Endothelial cell (in vitro differentiated cells): ENCODE measurements around the gene CD9. TPM values are rescaled to one million over a fixed set of nuclear protein-coding genes. Genes with fewer than 3 reads are reported as not detected.

Source experiments
- DNase-seq: peaks from one replicate; pipeline ENCODE4 v3.0.0; 2021; ENCODE audit warnings: low spot score
- H3K27ac Mint-ChIP-seq: one replicate; pipeline ENCODE4 v1.8.0; 2021; ENCODE audit warnings: mixed read lengths, inconsistent platforms; ENCODE audit not compliant: unreplicated experiment
- H3K27me3 Mint-ChIP-seq: one replicate; pipeline ENCODE4 v1.8.0; 2021; ENCODE audit warnings: mild to moderate bottlenecking, moderate library complexity, mixed read lengths, inconsistent platforms; ENCODE audit not compliant: unreplicated experiment
- H3K36me3 Mint-ChIP-seq: one replicate; pipeline ENCODE4 v1.8.0; 2021; ENCODE audit warnings: mild to moderate bottlenecking, low read depth, mixed read lengths, inconsistent platforms; ENCODE audit not compliant: unreplicated experiment
- H3K4me1 Mint-ChIP-seq: one replicate; pipeline ENCODE4 v1.8.0; 2021; ENCODE audit warnings: mild to moderate bottlenecking, mixed read lengths, inconsistent platforms; ENCODE audit not compliant: unreplicated experiment
- H3K4me3 Mint-ChIP-seq: one replicate; pipeline ENCODE4 v1.8.0; 2021; ENCODE audit warnings: mild to moderate bottlenecking, mixed read lengths, inconsistent platforms; ENCODE audit not compliant: unreplicated experiment
- H3K9me3 Mint-ChIP-seq: one replicate; pipeline ENCODE4 v1.8.0; 2021; ENCODE audit warnings: mixed read lengths, inconsistent platforms; ENCODE audit not compliant: unreplicated experiment
- total RNA-seq: library from RNA; stranded (reverse); fragmentation: NEBNext Ultra II Directional; extraction: Animal tissue kit (Norgen Biotek cat#: 25700); gene quantifications from one replicate; pipeline ENCODE4 v1.2.1, GENCODE V29; 2021; ENCODE audit not compliant: unreplicated experiment
- TF ChIP-seq, protein P1 (sequence below): fragments of 200-600 bp; sonication (generic); IDR thresholded peaks from one replicate; pipeline ENCODE4 v1.5.0; 2021; ENCODE audit warnings: antibody characterized with exemption; ENCODE audit not compliant: unreplicated experiment

The CD9 gene
- total RNA-seq, 1 donor from 2014 or later: 67.2 TPM

DNA sequence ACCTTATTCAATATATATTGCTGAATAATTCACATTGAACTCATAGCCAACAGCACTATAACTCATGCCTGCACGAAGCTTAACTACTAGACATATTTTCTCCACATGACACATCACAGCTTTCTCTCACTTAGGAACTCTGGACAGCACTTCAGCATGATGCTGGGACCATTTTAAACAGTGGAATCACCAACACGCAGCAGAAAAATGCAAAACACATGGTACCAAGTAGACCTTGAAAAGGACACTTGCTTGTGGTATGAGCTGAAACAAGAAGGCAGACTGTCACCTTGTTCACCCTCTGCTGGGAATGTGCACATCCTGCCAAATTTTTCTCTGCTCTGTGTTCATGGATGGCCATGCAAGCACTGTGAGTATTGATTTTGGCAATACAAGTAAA, 34.8 kb upstream of the CD9 start:
- TF ChIP-seq, protein P1, sequence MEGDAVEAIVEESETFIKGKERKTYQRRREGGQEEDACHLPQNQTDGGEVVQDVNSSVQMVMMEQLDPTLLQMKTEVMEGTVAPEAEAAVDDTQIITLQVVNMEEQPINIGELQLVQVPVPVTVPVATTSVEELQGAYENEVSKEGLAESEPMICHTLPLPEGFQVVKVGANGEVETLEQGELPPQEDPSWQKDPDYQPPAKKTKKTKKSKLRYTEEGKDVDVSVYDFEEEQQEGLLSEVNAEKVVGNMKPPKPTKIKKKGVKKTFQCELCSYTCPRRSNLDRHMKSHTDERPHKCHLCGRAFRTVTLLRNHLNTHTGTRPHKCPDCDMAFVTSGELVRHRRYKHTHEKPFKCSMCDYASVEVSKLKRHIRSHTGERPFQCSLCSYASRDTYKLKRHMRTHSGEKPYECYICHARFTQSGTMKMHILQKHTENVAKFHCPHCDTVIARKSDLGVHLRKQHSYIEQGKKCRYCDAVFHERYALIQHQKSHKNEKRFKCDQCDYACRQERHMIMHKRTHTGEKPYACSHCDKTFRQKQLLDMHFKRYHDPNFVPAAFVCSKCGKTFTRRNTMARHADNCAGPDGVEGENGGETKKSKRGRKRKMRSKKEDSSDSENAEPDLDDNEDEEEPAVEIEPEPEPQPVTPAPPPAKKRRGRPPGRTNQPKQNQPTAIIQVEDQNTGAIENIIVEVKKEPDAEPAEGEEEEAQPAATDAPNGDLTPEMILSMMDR: no peak
- H3K27ac Mint-ChIP-seq: no peak overlapping the region
- peaks cover 8% of the 10 kb centered on the region for H3K27me3 Mint-ChIP-seq
- no peaks in the 10 kb centered on the region for H3K36me3 Mint-ChIP-seq
- DNase-seq: no peak
- peaks cover 4% of the 10 kb centered on the region for H3K4me1 Mint-ChIP-seq
- H3K4me3 Mint-ChIP-seq: no peak overlapping the region
- no peaks in the 10 kb centered on the region for H3K9me3 Mint-ChIP-seq

DNA sequence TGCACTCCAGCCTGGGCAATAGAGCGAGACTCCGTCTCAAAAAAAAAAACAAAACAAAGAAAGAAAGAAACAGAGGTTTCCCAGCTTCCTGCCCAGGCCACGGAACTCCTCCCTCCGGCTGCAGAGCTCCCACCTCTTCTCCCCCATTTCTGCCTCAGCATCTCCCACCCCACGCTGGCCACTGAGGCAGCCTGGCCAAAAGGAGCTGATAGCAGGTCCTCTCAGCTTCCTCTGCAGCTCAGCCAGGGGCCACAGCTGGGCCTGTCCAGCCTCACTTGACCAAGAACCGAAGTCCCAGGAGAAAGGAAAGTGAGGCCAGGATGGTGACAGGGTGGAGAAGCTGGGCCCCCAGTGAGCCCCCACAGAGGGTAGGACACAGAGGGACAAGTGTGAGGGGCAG, 33.4 kb upstream of the CD9 start:
- Mint-ChIP-seq H3K4me1 (no peaks in the 10 kb centered on the region), H3K27ac (no peak overlapping the region), H3K27me3 (peaks cover 6% of the 10 kb centered on the region), H3K9me3 (no peaks in the 10 kb centered on the region), H3K36me3 (no peaks in the 10 kb centered on the region), H3K4me3 (no peak overlapping the region)
- no peak for DNase-seq
- TF ChIP-seq, protein P1: no peak

DNA sequence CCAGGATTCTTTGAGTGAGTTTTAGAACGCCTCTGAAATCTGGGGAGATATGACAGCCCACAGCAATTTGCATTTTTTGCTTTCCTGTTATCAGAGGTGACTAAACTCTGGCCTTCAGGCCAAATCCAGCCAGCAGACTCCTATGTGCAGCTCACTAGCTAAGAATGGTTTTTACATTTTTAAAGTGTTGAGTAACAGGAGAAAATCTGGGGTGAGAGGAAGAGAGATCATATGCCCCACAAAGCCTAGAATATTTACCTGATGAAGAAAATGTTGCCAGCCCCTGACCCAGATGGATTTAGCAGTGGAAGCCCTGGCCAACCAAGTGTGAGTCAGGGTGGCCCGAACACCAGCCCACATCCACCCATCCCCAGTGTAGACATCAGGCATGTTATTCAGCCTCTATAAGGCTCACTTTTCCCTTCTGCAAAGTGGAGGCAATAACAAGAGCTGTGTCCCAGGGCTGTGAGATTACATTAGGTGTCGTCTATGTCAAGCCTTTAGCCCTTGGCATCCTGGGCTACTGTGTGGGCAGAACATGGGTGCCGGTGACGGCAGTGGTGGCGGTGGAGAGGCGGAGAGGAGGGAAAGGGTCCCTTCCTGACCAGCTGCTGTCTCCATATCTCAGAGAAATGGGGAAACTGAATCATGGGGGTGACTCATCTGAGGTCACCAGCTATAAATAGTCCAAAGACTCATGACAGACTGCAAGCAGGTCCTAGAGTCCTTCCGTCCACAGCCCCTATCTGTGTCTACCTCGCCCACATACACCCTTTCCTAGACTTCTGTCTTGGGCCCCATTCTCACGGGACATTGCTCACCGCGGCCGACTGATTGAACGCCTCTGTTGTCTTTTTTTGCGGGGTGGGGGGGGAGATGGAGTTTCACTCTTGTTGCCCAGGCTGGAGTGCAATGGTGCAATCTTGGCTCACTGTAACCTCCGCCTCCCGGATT, 32.6 kb upstream of the CD9 start:
- TF ChIP-seq, protein P1: no peak
- no peak for DNase-seq
- Mint-ChIP-seq H3K36me3 (no peaks in the 10 kb centered on the region), H3K27me3 (peaks cover 6% of the 10 kb centered on the region), H3K27ac (no peak overlapping the region), H3K9me3 (no peaks in the 10 kb centered on the region), H3K4me1 (no peaks in the 10 kb centered on the region), H3K4me3 (no peak overlapping the region)

DNA sequence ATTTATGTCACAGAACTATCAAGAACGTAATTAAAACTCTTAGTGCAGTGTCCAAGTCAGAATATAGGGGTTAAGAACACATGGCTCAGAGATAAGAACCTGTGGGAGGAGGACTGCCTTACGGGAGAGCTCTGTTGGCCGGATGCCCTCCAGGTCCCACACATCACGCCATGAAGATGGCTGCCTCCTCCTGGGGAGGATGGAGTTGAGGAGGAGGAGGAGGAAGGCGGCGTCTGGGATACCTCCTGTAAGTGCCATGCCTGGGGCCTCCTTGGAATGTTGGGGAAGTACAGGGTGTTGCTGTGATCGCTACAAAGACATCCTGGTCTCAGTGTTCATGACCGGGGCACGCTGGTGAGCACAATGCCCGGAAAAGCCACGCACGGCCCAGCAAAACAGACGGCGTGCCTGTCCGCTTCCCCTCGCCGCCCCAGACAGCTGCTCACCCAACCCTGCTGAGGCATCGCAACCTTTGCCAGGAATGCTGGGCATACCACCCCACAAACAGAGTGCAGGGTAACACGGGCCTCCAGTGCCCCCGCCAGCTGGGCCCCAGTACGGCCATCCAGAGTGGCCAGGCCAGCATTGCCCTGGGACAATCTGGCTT, 28.7 kb upstream of the CD9 start:
- Mint-ChIP-seq H3K9me3 (no peaks in the 10 kb centered on the region), H3K4me1 (no peaks in the 10 kb centered on the region), H3K27ac (no peak overlapping the region), H3K36me3 (no peaks in the 10 kb centered on the region), H3K4me3 (no peak overlapping the region), H3K27me3 (peaks cover 8% of the 10 kb centered on the region)
- TF ChIP-seq, protein P1: no peak
- DNase-seq: no peak

DNA sequence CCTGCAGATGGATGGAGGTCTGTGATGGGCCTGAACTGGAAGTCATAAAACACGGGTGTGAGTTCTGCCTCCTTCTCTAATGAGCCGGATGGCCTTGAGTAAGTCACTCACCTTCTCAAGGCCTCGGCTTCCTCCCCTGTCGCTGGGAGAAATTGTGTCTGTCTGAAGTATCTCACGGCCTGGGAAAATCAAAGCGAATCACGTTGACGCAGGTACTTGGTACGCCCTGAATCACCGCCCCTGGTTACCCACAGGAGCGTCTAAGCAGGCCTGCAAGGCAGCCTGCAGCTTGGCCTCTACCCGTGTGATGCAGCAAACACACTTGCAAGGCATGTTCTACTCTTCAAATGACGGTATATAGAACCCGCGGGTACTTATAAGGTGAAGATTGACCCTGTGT, 28.1 kb upstream of the CD9 start:
- no peak for DNase-seq
- Mint-ChIP-seq H3K4me1 (no peaks in the 10 kb centered on the region), H3K27me3 (peaks cover 8% of the 10 kb centered on the region), H3K9me3 (no peaks in the 10 kb centered on the region), H3K27ac (no peak overlapping the region), H3K36me3 (no peaks in the 10 kb centered on the region), H3K4me3 (no peak overlapping the region)
- TF ChIP-seq, protein P1: no peak
